Loucy (cell line): ENCODE results near the gene TEDC1.
A peak's percentile ranks its signal among the peaks of the same experiment; 100 is the strongest.

Experiments
- H2AFZ ChIP-seq: fragments of 200-600 bp; sonication (generic); 2 replicates; pipeline ENCODE4 v1.6.0; 2016; ENCODE audit warnings: antibody characterized with exemption, mild to moderate bottlenecking, low read length, moderate library complexity
- H3F3A ChIP-seq: fragments of 200-600 bp; 2 replicates; pipeline ENCODE4 v1.6.0; 2016; ENCODE audit warnings: antibody characterized with exemption, low read depth, mild to moderate bottlenecking
- H3K27me3 ChIP-seq: fragments of 200-600 bp; sonication (generic); 2 replicates; pipeline ENCODE4 v1.6.1; 2014; ENCODE audit warnings: low read length, mild to moderate bottlenecking; ENCODE audit not compliant: insufficient read depth, poor library complexity, severe bottlenecking
- H3K36me3 ChIP-seq: fragments of 200-600 bp; sonication (generic); 2 replicates; pipeline ENCODE4 v1.6.1; 2016; ENCODE audit warnings: low read length; ENCODE audit not compliant: insufficient read depth
- H3K4me1 ChIP-seq: fragments of 200-600 bp; sonication (generic); 2 replicates; pipeline ENCODE4 v1.5.1; 2014; ENCODE audit warnings: low read length, mild to moderate bottlenecking; ENCODE audit not compliant: insufficient read depth, poor library complexity, severe bottlenecking
- H3K4me2 ChIP-seq: fragments of 200-600 bp; sonication (generic); 2 replicates; pipeline ENCODE4 v1.6.0; 2014; ENCODE audit warnings: antibody characterized with exemption, low read length, low read depth, mild to moderate bottlenecking; ENCODE audit not compliant: poor library complexity, severe bottlenecking
- H3K4me3 ChIP-seq: fragments of 200-600 bp; sonication (generic); 2 replicates; pipeline ENCODE4 v1.5.1; 2014; ENCODE audit warnings: low read length, mild to moderate bottlenecking, mixed read lengths; ENCODE audit not compliant: poor library complexity, severe bottlenecking
- H3K79me2 ChIP-seq: fragments of 200-600 bp; sonication (generic); 2 replicates; pipeline ENCODE4 v1.6.1; 2014; ENCODE audit warnings: low read length; ENCODE audit not compliant: insufficient read depth
- H3K9ac ChIP-seq: fragments of 200-600 bp; sonication (generic); 2 replicates; pipeline ENCODE4 v1.6.0; 2014; ENCODE audit warnings: mild to moderate bottlenecking, low read depth, low read length, moderate library complexity; ENCODE audit not compliant: poor library complexity, severe bottlenecking
- H3K9me2 ChIP-seq: fragments of 200-600 bp; sonication (generic); replicated peaks from 2 replicates; pipeline ENCODE4 v1.6.1; 2016; ENCODE audit warnings: low read depth, low read length, mixed read lengths
- H3K9me3 ChIP-seq: fragments of 200-600 bp; sonication (generic); 2 replicates; pipeline ENCODE4 v1.6.1; 2014; ENCODE audit warnings: mild to moderate bottlenecking, antibody characterized with exemption, low read length, low read depth; ENCODE audit not compliant: insufficient read depth
- H4K20me1 ChIP-seq: fragments of 200-600 bp; sonication (generic); 2 replicates; pipeline ENCODE4 v1.6.0; 2014; ENCODE audit warnings: antibody characterized with exemption, low read length, mild to moderate bottlenecking; ENCODE audit not compliant: insufficient read depth, poor library complexity, severe bottlenecking
- EZH2phosphoT487 ChIP-seq: fragments of 200-600 bp; IDR thresholded peaks from 2 replicates; pipeline ENCODE4 v1.6.1; 2018; ENCODE audit warnings: antibody characterized with exemption, mild to moderate bottlenecking, moderate library complexity, borderline replicate concordance
- TF ChIP-seq, protein P1 (sequence below): fragments of 200-600 bp; sonication (generic); conservative IDR thresholded peaks from 2 replicates; pipeline ENCODE4 v1.5.1; 2014; ENCODE audit warnings: mild to moderate bottlenecking, antibody characterized with exemption, low read length

The TEDC1 gene

DNA sequence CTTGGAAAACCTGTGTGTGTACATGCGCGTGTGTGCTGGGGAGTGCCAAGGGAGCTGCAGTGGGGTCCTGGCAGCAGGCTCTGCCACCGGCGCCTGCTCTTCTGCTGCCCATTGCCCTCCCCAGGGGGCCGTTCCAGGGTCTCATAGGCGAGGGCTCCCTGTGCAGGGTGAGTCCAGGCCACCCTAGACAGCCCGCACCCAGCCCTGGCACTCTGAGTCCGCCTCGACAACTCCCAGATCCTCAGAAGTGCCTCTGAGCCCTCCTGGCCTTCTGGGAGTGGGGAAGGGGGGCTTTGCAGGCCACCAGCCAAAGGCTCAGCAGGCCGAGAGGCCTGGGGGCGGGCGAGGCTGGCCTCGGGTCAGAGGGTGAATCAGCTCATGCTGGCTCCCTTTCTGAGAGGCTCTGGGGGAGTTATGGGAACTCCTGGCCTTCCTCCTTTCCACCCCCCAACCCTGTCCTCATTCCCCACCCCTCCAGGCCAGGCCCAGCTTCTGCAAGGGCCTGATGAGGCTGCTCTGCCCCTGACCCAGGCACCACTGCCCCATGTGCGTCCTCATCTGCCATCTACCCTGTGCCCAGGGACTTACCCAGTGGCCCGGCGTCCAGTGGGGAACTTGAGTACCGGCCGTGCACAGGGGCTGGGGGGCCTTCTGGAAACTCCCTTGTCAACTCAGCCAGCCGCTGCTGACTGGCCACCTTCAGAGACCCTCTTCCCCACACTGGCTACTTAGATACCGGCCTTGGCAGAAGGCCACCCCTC lies 2.1 kb upstream of the TEDC1 start:
- Histone ChIP-seq H3K9me2 (no peaks in the 10 kb centered on the region), H2AFZ (no peak overlapping the region), H3K4me2 (peak overlapping the region; percentile 89), H3K9me3 (no peaks in the 10 kb centered on the region), H3F3A (no peaks in the 10 kb centered on the region), H3K4me1 (peaks cover 29% of the 10 kb centered on the region), H3K9ac (peak overlapping the region; percentile 84), H3K79me2 (peaks cover 15% of the 10 kb centered on the region), H3K27me3 (no peaks in the 10 kb centered on the region), H3K4me3 (peak overlapping the region; percentile 84), H4K20me1 (peaks cover 16% of the 10 kb centered on the region), H3K36me3 (no peaks in the 10 kb centered on the region)
- TF ChIP-seq, protein P1, sequence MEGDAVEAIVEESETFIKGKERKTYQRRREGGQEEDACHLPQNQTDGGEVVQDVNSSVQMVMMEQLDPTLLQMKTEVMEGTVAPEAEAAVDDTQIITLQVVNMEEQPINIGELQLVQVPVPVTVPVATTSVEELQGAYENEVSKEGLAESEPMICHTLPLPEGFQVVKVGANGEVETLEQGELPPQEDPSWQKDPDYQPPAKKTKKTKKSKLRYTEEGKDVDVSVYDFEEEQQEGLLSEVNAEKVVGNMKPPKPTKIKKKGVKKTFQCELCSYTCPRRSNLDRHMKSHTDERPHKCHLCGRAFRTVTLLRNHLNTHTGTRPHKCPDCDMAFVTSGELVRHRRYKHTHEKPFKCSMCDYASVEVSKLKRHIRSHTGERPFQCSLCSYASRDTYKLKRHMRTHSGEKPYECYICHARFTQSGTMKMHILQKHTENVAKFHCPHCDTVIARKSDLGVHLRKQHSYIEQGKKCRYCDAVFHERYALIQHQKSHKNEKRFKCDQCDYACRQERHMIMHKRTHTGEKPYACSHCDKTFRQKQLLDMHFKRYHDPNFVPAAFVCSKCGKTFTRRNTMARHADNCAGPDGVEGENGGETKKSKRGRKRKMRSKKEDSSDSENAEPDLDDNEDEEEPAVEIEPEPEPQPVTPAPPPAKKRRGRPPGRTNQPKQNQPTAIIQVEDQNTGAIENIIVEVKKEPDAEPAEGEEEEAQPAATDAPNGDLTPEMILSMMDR: no peak
- no peak for TF ChIP-seq EZH2phosphoT487

DNA sequence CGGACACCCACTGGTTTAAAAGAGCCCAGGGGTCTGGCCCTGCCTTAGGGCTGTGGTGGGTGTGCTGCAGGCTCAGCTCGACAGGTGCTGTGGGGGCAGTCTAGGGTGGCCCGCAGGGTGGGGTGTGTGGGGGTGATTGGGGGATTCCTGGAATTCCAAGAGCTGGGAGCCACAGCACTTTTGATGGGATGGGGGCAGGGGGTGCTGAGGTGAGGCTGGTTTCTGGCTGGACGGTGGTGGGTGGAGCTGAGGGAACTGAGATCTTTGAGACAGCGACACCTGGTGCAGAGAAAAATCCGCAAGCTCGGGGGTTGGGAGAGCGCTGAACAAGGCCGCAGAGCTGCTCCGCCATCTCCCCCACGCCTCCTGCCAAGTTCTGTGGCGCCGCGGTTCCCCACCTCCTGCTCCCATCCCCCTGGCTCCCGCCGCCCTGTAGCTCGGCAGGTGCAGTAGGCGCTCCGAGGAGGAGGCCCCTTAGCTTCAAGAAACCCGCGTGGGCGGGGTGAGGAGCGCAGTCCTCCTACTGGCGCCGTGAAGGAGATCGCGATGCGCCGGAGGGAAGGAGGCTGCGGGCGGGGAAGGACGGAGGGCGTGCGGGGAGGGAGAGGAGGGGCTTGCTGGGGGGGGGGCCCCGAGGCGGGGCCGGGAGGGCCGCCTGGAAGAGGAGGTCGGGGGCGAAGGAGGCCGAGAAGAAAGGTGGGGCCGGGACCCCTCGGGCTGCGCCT lies 1.3 kb upstream of the TEDC1 start:
- H3K9me3 ChIP-seq: no peaks in the 10 kb centered on the region

DNA sequence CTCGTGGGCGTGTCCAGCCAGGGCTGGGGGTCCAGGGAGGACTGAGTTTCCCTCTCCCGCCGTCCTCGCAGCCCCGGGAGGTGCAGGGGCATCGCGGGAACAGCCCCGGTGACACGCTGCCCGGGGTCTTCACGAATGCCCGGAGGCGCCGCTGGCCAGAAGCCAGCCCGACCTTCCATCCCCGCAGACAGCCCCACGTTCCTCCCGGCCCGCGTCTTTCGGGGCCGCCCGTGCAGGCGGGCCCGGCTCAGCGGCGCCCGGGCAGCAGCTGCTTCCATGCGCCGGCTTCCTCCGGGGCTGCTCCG lies 827 bp upstream of the TEDC1 start:
- Histone ChIP-seq H3K79me2 (peaks cover 20% of the 10 kb centered on the region), H3K9me3 (no peaks in the 10 kb centered on the region), H4K20me1 (peaks cover 16% of the 10 kb centered on the region), H3K4me3 (peak overlapping the region; percentile 84), H3K4me1 (peaks cover 22% of the 10 kb centered on the region), H2AFZ (peak overlapping the region; percentile 91), H3F3A (no peaks in the 10 kb centered on the region), H3K27me3 (no peaks in the 10 kb centered on the region), H3K9ac (peak overlapping the region; percentile 84), H3K4me2 (peak overlapping the region; percentile 89), H3K9me2 (no peaks in the 10 kb centered on the region), H3K36me3 (no peaks in the 10 kb centered on the region)
- no peak for TF ChIP-seq EZH2phosphoT487
- TF ChIP-seq, protein P1: no peak

More for the DNA sequence above, 1.3 kb upstream of the TEDC1 start:
- peak overlapping the region; percentile 91 for H2AFZ ChIP-seq
- H3K27me3 ChIP-seq: no peaks in the 10 kb centered on the region
- H3K4me3 ChIP-seq: peak overlapping the region; percentile 84
- peaks cover 16% of the 10 kb centered on the region for H4K20me1 ChIP-seq
- peaks cover 26% of the 10 kb centered on the region for H3K4me1 ChIP-seq
- no peaks in the 10 kb centered on the region for H3F3A ChIP-seq
- H3K9ac ChIP-seq: peak overlapping the region; percentile 84
- peak overlapping the region; percentile 89 for H3K4me2 ChIP-seq
- peaks cover 20% of the 10 kb centered on the region for H3K79me2 ChIP-seq
- TF ChIP-seq EZH2phosphoT487: no peak
- TF ChIP-seq, protein P1: peak; percentile 68
- H3K9me2 ChIP-seq: no peaks in the 10 kb centered on the region
- H3K36me3 ChIP-seq: no peaks in the 10 kb centered on the region
